KMS-11 (cell line): ENCODE measurements around the gene SSNA1.
"Not testable (repeated sequence)": the region's sequence is repeated elsewhere in the genome, so short reads cannot be mapped to it uniquely, and the experiment has no call there.

Experiments used
- H2AFZ ChIP-seq: fragments of 200-600 bp; sonication (generic); 2 replicates; pipeline ENCODE4 v1.6.1; 2016; ENCODE audit warnings: antibody characterized with exemption, mixed run types, low read depth
- H3K27ac ChIP-seq: fragments of 200-600 bp; sonication (generic); 2 replicates; pipeline ENCODE4 v1.6.1; 2016; ENCODE audit warnings: mild to moderate bottlenecking, mixed run types
- H3K27me3 ChIP-seq: fragments of 200-600 bp; sonication (generic); 2 replicates; pipeline ENCODE4 v1.6.1; 2017; ENCODE audit warnings: mild to moderate bottlenecking, low read depth, mixed run types, moderate library complexity; ENCODE audit not compliant: insufficient read depth
- H3K36me3 ChIP-seq: fragments of 200-600 bp; sonication (generic); 2 replicates; pipeline ENCODE4 v1.6.1; 2017; ENCODE audit warnings: mild to moderate bottlenecking, mixed run types; ENCODE audit not compliant: insufficient read depth
- H3K4me1 ChIP-seq: fragments of 200-600 bp; sonication (generic); 2 replicates; pipeline ENCODE4 v1.6.1; 2016; ENCODE audit warnings: mild to moderate bottlenecking, low read depth, mixed run types; ENCODE audit not compliant: poor library complexity, severe bottlenecking
- H3K4me2 ChIP-seq: fragments of 200-600 bp; sonication (generic); 2 replicates; pipeline ENCODE4 v1.7.0; 2016; ENCODE audit warnings: mild to moderate bottlenecking, mixed run types
- H3K4me3 ChIP-seq: fragments of 200-600 bp; sonication (generic); IDR thresholded peaks from 2 replicates; pipeline ENCODE4 v1.6.1; 2017; ENCODE audit warnings: low read depth, low read length, mixed read lengths; ENCODE audit not compliant: insufficient read depth
- H3K79me2 ChIP-seq: fragments of 200-600 bp; sonication (generic); 2 replicates; pipeline ENCODE4 v1.6.1; 2016; ENCODE audit warnings: low read depth, mixed run types; ENCODE audit not compliant: insufficient read depth
- H3K9ac ChIP-seq: fragments of 200-600 bp; sonication (generic); 2 replicates; pipeline ENCODE4 v1.6.1; 2016; ENCODE audit warnings: mild to moderate bottlenecking, mixed run types
- H4K20me1 ChIP-seq: fragments of 200-600 bp; sonication (generic); 2 replicates; pipeline ENCODE4 v1.6.1; 2016; ENCODE audit warnings: mild to moderate bottlenecking, mixed run types; ENCODE audit not compliant: insufficient read depth
- CTCF ChIP-seq: fragments of 200-600 bp; sonication (generic); conservative IDR thresholded peaks from 2 replicates; pipeline ENCODE4 v1.6.1; 2017; ENCODE audit warnings: low read depth, mild to moderate bottlenecking, antibody characterized with exemption, low read length, moderate library complexity, mixed read lengths

Gene SSNA1

GRCh38 chr9:137235424-137236237 is 47.2 kb downstream of the SSNA1 start:
- Histone ChIP-seq H2AFZ (no peak overlapping the region), H4K20me1 (no peaks in the 10 kb centered on the region), H3K4me3 (no peak overlapping the region), H3K4me1 (peaks cover 23% of the 10 kb centered on the region), H3K27me3 (peaks cover 43% of the 10 kb centered on the region), H3K79me2 (no peaks in the 10 kb centered on the region), H3K9ac (no peak overlapping the region), H3K36me3 (no peaks in the 10 kb centered on the region), H3K4me2 (no peak overlapping the region), H3K27ac (no peak overlapping the region)
- TF ChIP-seq CTCF, result 0 out of 2 replicates have a peak, but pooled peaks have one; percentile 15

DNA sequence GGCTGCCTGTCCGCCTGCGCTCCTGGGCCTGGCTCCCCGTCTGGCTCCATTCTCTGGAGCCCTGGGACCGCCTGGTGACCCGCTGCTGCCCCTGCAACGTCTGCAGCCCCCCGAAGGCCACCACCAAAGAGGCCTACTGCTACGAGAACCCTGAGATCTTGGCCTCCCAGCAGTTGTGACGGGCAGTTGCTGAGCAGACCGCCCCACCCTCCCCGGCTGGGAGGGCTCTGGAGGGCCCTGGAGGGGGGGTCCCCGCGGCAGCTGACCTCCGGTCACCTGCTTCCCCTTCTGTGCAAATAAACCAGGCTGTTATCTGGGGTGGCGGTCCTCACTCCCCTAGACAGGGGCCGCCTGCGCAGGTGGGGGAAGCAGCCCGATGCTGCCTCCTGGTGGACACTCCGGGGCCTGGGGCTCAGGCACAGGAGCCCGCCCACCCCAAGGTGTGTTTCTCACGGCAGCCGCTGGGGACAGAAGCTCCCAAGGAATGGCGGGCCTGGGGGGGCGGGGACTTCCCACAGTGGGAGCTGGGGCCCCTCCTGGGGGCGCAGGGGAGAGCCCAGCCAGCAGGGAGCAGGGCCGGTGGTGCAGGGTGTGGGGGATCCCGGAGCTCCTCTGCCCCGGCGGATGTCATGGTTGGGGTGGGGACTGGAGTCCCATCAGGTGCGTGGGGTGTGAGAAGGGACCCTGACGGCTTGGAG is 47.9 kb downstream of the SSNA1 start:
- H3K4me2 ChIP-seq, result peak overlapping the region; percentile 26; the same call in 1 of the 2 replicates
- peaks cover 36% of the 10 kb centered on the region for H3K27me3 ChIP-seq
- no peaks in the 10 kb centered on the region for H3K36me3 ChIP-seq
- no peak overlapping the region for H3K9ac ChIP-seq
- H3K4me1 ChIP-seq, result peaks cover 23% of the 10 kb centered on the region
- H2AFZ ChIP-seq, result no peak overlapping the region
- H3K79me2 ChIP-seq, result no peaks in the 10 kb centered on the region
- no peak overlapping the region for H3K4me3 ChIP-seq
- no peaks in the 10 kb centered on the region for H4K20me1 ChIP-seq
- no peak overlapping the region for H3K27ac ChIP-seq
- peak; percentile 87 for TF ChIP-seq CTCF

DNA sequence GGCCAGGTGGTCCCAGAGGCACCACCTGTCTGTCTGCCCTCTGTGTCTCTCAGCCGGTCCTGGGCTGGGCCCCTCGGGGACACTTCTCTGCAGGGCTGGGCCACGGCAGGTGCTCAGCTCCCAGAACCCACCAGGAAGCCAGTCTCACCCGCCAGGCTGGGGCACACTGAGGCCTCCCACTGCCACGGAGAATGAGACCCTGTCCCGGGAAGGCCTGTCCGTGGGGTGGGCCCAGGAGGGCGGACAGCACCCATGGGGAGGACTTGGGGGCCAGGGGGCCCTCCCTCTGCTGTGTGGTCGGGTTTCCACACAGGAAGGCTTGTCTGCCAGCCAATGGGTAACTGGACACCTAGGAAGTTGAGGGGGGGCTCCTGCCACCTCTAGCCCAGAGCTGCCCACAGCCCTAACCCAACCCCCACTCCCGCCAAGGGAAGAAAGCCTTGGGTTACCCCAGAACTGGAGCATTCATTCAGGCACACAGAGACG is 48.5 kb downstream of the SSNA1 start:
- Histone ChIP-seq H3K9ac (no peak overlapping the region), H2AFZ (no peak overlapping the region), H3K4me2 (peak overlapping the region; percentile 26; the same call in 1 of the 2 replicates), H3K36me3 (peaks cover under 1% of the 10 kb centered on the region; the same call in 1 of the 2 replicates), H3K4me3 (no peak overlapping the region), H3K27ac (no peak overlapping the region), H4K20me1 (peaks cover 2% of the 10 kb centered on the region; the same call in 1 of the 2 replicates), H3K27me3 (peaks cover 30% of the 10 kb centered on the region), H3K4me1 (peaks cover 23% of the 10 kb centered on the region), H3K79me2 (peaks cover 4% of the 10 kb centered on the region)
- TF ChIP-seq CTCF, result no peak

- no peak overlapping the region for H3K9ac ChIP-seq
- no peak for TF ChIP-seq CTCF
- H4K20me1 ChIP-seq, result peaks cover 12% of the 10 kb centered on the region; the same call in 1 of the 2 replicates
- H3K27me3 ChIP-seq, result peaks cover 22% of the 10 kb centered on the region
- H3K4me1 ChIP-seq, result peaks cover 31% of the 10 kb centered on the region
- H3K27ac ChIP-seq, result no peak overlapping the region
- peaks cover 7% of the 10 kb centered on the region; the same call in 1 of the 2 replicates for H3K36me3 ChIP-seq
- no peak overlapping the region; the same call in 1 of the 2 replicates for H3K4me2 ChIP-seq
- H3K4me3 ChIP-seq, result no peak overlapping the region
- H2AFZ ChIP-seq, result no peak overlapping the region
- H3K79me2 ChIP-seq, result peaks cover 15% of the 10 kb centered on the region
These were observed 49.6 kb downstream of the SSNA1 start for GRCh38 chr9:137237759-137238726.

DNA sequence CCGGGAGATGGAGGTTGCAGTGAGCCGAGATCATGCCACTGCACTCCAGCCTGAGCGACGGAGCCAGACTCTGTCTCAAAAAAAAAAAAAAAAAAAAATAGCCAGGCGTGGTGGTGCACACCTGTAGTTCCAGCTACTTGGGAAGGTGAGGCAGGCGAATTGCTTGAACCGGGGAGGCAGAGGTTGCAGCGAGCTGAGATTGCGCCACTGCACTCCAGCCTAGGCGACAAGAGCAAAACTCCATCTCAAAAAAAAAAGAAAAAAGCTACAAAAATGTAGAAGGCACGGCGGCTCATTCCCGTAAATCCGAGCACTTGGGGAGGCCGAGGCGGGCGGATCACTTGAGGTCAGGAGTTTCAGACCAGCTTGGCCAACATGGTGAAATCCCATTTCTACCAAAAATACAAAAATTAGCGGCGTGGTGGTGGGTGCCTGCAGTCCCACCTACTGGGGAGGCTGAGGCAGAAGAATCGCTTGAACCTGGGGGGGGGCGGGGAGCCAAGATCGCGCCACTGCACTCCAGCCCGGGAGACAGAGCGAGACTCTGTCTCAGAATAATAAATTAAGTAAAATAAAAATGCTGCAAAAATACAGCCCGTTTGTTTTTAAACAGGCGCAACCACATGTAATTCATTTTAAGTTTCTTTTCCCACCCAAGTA is 51.2 kb downstream of the SSNA1 start:
- H3K4me2 ChIP-seq, result peak overlapping the region; percentile 58
- peak overlapping the region; percentile 72 for H2AFZ ChIP-seq
- H3K79me2 ChIP-seq, result peaks cover 17% of the 10 kb centered on the region
- H3K27ac ChIP-seq, result peak overlapping the region; percentile 91
- not testable (repeated sequence) for H3K36me3 ChIP-seq, H3K4me3 ChIP-seq
- peaks cover 12% of the 10 kb centered on the region for H3K27me3 ChIP-seq
- peaks cover 12% of the 10 kb centered on the region; the same call in 1 of the 2 replicates for H4K20me1 ChIP-seq
- peaks cover 31% of the 10 kb centered on the region for H3K4me1 ChIP-seq
- peak overlapping the region; percentile 82 for H3K9ac ChIP-seq
